ENCODE data around the gene CYLD.

Gene CYLD

DNA sequence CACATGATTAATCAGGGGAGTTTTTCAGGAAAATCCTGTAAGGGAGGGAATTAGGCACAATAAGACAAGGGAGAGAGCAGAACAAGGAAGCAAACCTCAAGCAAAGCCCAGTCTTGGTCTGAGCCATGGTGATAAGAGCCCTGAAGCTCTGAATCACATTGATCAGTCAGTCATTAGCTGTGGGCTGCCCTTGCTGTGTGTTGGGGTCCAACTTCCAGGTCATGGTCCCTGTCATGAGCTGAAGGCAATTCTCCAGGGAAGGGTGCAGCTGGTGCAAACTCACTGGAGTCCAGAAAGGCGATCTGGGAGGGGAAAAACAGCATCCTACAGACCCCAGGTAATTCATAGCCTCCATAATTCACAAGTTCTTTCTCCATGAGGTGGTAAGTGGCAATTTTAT, 89.9 kb downstream of the CYLD start:
- TF ChIP-seq POLR2A (IDR thresholded peaks at IDR 0.05; ENCODE audit: low read depth, low read length) (no peak), TAF1 (IDR thresholded peaks at IDR 0.05; ENCODE audit: borderline replicate concordance, low read depth, low read length) (no peak), POLR2AphosphoS5 (IDR thresholded peaks at IDR 0.05; ENCODE audit: low read depth, low read length) (no peak)
- no peak for DNase-seq (ENCODE audit: insufficient read length)
- no peak for FAIRE-seq

DNA sequence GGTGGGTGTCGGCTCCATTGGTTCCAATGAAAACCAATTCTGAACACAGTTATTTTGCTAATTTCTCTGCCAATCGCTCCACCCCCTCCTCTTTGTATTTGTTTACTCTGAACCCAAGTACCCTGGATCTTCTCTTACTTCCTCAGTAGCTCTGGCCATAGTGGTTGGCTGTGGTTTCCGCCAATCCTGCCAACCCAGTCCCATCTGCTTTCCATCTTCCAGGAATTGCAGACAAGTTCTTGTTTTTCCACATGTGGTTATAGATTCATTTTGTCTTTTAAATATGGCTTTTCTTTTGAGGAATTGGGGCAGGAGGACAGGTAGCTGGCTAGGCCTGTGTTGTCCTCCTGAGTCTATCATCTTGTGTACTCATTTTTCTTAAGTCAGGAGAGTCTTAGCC, 92.0 kb downstream of the CYLD start:
- FAIRE-seq (no peak), DNase-seq (ENCODE audit: insufficient read length) (no peak)
- no peak for TF ChIP-seq POLR2A (IDR thresholded peaks at IDR 0.05; ENCODE audit: low read depth, low read length)
- no peak for TF ChIP-seq POLR2AphosphoS5 (IDR thresholded peaks at IDR 0.05; ENCODE audit: low read depth, low read length)
- TF ChIP-seq TAF1 (IDR thresholded peaks at IDR 0.05; ENCODE audit: borderline replicate concordance, low read depth, low read length) = no peak

DNA sequence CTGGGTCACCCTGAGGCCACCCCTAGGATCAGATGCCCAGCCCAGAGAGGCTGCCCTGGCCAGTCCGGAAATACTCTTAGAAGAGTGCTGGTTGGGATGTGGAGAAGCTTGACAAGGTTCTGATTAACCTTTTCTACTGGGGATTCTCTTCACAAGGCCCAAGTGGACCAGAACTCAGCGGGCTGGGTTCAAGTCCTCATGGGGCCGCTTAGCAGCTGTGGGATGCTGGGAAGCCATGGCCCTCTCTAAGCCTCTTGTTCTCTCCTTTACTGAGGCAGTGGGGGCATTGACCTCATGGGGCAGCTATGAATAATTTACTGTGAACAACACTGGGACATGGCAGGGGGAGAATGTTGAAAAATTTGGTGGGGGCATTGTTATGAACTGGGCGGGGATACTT, 92.8 kb downstream of the CYLD start:
- DNase-seq (ENCODE audit: insufficient read length) (no peak), FAIRE-seq (no peak)
- no peak for TF ChIP-seq TAF1 (IDR thresholded peaks at IDR 0.05; ENCODE audit: borderline replicate concordance, low read depth, low read length)
- no peak for TF ChIP-seq POLR2A (IDR thresholded peaks at IDR 0.05; ENCODE audit: low read depth, low read length)
- no peak for TF ChIP-seq POLR2AphosphoS5 (IDR thresholded peaks at IDR 0.05; ENCODE audit: low read depth, low read length)

DNA sequence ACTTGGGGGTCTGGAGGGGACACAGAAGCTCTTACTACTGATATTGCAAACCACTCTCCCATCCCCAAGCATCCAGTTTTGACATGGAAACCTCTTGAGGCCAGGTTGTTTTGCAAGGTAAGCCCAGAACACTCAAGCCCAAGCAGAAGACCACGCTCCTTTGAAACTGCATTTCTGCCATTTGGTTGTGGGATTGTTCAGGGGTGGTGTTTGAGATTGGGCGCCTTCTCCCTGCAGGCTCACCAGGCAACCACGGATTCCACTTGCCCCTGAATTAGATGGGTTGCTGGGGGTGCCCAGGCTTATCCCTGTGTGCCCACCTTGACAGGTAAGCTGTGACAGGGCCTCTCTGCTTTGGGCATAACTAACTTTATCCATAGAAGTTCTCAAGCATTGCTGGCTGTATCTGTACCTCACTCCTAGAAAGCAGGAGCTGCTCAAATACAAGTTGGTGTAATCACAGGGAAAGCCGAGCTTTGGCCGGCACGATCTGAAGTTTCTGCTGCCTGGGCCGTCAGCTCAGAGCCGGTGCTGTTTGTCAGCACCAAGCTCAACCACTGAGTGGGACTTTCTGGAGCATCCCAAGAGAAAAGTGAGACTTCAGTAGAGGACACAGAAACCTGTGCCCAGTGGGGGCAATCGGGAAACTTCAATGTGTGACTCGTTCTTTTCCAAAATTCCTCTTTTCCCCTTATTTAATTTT, 93.6 kb downstream of the CYLD start:
- TF ChIP-seq POLR2AphosphoS5 (IDR thresholded peaks at IDR 0.05; ENCODE audit: low read depth, low read length) = no peak
- no peak for TF ChIP-seq TAF1 (IDR thresholded peaks at IDR 0.05; ENCODE audit: borderline replicate concordance, low read depth, low read length)
- no peak for TF ChIP-seq POLR2A (IDR thresholded peaks at IDR 0.05; ENCODE audit: low read depth, low read length)
- FAIRE-seq = no peak

DNA sequence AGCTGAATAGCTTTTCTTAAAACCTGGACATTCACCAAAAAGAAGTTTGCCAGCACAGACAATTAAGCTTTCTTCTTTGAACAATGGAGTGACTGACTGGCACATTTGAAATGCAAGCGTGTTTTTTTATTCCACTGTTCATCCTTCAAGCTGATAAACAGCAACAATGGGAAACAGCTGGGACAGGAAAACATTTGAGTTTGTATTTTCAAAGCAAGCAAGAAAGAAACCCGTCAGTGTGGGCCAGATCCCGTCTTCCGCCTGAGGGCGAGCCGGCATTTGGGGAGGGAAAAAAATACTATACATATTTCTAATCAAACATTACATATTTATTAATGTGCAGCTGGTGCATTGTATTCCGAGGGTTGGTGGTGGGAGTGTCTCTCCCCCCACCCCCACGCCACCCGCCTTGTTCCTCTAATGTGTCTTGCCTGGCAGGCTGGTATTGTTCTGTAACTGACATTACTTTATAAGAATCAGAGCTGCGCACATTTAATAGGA, 94.3 kb downstream of the CYLD start:
- DNase-seq (ENCODE audit: insufficient read length) (no peak), FAIRE-seq (no peak)
- TF ChIP-seq POLR2AphosphoS5 (IDR thresholded peaks at IDR 0.05; ENCODE audit: low read depth, low read length) (no peak), TAF1 (IDR thresholded peaks at IDR 0.05; ENCODE audit: borderline replicate concordance, low read depth, low read length) (no peak), POLR2A (IDR thresholded peaks at IDR 0.05; ENCODE audit: low read depth, low read length) (no peak)

More for the DNA sequence above, 93.6 kb downstream of the CYLD start:
- no peak for DNase-seq (ENCODE audit: insufficient read length)

DNA sequence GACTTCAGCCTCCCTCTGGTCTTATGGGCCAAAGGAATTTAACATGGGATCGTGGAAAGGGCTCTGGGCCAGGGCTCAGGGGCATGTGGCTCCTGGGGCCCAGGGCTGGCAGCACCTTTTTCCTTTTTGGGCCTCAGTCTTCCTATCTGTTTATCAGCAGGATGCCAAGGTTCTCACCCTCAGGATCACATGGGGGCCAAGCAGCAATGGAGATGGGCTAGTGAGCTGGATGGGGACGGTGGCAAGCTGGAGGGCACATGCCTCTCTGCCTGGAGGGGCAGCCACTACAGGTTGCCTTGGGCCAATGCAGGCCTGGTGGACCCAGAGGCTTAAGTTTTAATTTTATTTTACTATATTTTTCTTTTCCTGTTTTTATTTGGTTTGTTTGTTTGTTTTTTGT, 95.4 kb downstream of the CYLD start:
- no peak for TF ChIP-seq TAF1 (IDR thresholded peaks at IDR 0.05; ENCODE audit: borderline replicate concordance, low read depth, low read length)
- no peak for TF ChIP-seq POLR2A (IDR thresholded peaks at IDR 0.05; ENCODE audit: low read depth, low read length)
- FAIRE-seq = no peak
- no peak for DNase-seq (ENCODE audit: insufficient read length)

DNA sequence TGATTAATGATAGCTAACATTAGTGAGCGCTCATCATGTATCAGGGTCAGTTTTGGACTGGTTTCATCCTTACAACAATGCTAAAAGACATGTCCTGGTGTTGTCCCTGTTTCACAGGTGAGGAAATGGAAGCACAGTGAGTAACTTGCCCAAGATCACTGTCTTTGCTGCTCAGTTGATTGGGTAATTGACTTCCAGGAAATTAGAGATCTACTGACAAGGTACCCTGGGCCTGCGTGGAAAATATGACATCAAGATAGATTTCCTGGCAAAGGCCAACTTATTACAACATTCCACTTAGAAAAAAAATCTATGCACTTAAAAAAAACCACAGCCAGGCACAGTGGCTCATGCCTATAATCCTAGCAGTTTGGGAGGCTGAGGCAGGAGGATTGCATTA, 96.3 kb downstream of the CYLD start:
- FAIRE-seq = no peak
- DNase-seq (ENCODE audit: insufficient read length) = no peak
- TF ChIP-seq POLR2A (IDR thresholded peaks at IDR 0.05; ENCODE audit: low read depth, low read length) = no peak
- TF ChIP-seq POLR2AphosphoS5 (IDR thresholded peaks at IDR 0.05; ENCODE audit: low read depth, low read length) = no peak
- TF ChIP-seq TAF1 (IDR thresholded peaks at IDR 0.05; ENCODE audit: borderline replicate concordance, low read depth, low read length) = no peak

DNA sequence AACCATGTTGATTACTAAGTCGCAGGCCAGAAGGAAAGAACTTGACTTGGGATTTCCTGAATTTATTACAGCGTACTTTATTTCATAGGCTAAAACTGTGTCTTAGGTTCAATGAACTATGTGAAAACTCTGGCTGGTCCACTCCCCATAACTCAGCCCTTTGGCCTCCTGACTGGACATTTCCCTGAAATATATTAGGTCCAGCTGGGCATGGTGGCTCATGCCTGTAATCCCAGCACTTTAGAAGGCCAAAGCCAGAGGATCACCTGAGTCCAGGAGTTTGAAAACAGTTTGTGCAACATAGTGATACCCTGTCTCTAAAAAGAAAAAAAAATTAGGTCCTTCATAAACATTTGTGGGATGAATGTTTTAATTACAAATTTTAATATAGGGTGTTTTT, 97.0 kb downstream of the CYLD start:
- TF ChIP-seq POLR2A (IDR thresholded peaks at IDR 0.05; ENCODE audit: low read depth, low read length) (no peak), TAF1 (IDR thresholded peaks at IDR 0.05; ENCODE audit: borderline replicate concordance, low read depth, low read length) (no peak), POLR2AphosphoS5 (IDR thresholded peaks at IDR 0.05; ENCODE audit: low read depth, low read length) (no peak)
- no peak for FAIRE-seq
- DNase-seq (ENCODE audit: insufficient read length) = no peak

DNA sequence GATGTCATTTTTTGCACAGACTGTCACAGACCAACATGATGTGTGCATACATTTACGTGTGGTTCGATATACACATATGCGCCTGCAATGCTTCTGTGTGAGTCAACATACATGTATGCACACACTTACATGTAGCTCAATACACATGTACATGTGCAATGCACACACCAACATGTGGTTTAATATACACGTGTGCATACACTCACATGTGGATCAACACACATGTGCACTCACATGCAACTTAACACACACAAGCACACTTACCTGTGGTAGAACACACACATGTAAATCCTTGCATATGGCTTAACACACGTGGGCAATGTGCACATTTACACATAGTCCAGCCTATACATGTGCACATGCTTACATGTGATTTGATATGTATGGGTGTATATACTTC, 97.5 kb downstream of the CYLD start:
- TF ChIP-seq TAF1 (IDR thresholded peaks at IDR 0.05; ENCODE audit: borderline replicate concordance, low read depth, low read length) (no peak), POLR2A (IDR thresholded peaks at IDR 0.05; ENCODE audit: low read depth, low read length) (no peak), POLR2AphosphoS5 (IDR thresholded peaks at IDR 0.05; ENCODE audit: low read depth, low read length) (no peak)
- FAIRE-seq (no peak), DNase-seq (ENCODE audit: insufficient read length) (no peak)

DNA sequence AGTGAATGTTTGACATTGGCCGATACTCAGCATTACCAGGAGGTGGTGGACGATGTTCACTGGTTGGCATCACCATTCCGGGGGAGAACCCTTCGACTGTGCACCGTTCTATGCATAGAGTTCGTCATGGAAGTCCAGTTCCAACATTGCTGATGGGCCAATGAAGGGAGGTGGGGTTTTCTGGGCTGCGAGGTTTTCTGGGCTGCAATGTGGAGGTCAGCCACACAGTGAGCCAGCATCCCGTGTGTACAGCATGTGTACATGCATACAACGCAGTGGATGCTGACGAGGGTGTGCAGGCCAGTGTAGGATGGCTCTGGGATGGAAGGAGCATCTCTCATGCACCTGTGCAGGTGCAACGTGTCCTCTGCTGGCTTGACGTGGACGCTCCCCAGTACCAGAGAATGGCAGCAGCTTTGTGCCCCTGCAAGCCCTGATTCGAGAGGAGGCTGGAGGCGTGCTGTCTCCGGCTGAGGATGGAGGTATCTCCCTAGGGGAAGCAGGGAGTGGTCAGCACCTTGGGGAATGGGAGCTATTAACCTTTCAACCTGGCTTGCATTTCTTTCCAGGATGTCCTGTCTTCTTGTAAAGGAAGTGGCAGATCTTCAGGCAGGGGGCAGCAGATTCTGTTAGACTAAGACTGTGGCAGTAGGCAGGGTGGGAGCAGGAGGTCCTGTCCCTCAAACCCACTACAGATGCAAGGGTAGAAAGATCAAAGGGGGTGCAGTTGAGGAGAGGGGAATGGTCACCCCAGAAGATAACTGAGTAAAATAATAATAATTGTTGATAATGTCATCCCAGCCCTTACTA, 98.2 kb downstream of the CYLD start:
- FAIRE-seq (no peak), DNase-seq (ENCODE audit: insufficient read length) (no peak)

DNA sequence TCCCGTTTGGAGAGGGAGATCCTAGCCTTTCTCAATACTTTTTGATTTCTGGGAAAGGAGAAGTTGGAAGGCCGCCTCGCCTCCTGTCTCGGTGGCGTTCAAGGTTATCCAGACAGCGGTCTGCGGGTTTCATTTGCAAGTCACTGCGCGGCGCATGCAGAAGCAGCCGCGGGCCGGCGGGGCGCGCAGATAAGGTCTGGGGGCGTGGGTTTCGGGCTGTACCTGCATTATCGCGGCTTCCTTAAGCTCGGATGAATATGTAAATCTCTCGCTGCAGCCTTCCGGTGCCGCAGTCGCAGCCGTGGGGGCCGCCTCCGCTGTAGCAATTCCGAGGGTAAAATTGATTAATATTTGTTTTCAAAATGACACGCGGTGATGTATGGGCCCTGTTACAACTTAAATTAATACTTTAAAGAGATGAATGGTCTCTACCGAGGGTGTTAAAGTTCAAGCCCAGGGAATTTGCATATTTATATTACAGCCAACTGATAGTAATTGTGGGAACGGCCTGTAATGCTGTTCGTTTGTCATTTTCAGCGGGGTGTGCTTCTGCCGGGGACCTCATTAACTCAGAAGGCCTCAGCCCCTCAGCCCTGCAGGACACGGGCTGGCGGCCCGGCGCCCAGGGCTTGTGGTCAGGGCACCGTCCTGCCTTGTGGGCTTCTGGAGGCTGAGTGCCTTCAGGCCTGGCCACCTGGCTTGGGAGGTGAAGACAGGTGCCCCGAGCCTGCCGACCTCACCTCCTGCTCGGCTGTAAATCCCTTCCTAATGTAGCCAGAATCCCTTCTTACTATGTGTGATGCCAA, 99.4 kb downstream of the CYLD start:
- TF ChIP-seq TAF1 (IDR thresholded peaks at IDR 0.05; ENCODE audit: borderline replicate concordance, low read depth, low read length) (no peak), POLR2AphosphoS5 (IDR thresholded peaks at IDR 0.05; ENCODE audit: low read depth, low read length) (no peak), POLR2A (IDR thresholded peaks at IDR 0.05; ENCODE audit: low read depth, low read length) (no peak)
- no peak for DNase-seq (ENCODE audit: insufficient read length)
- no peak for FAIRE-seq

More for the DNA sequence above, 98.2 kb downstream of the CYLD start:
- TF ChIP-seq POLR2A (IDR thresholded peaks at IDR 0.05; ENCODE audit: low read depth, low read length) (no peak), TAF1 (IDR thresholded peaks at IDR 0.05; ENCODE audit: borderline replicate concordance, low read depth, low read length) (no peak), POLR2AphosphoS5 (IDR thresholded peaks at IDR 0.05; ENCODE audit: low read depth, low read length) (no peak)
